SK-N-SH treated with all-trans-retinoic acid at 6 μM for 48 hours (cell line): ENCODE data around the gene NEK11.

Source experiments
- ATAC-seq: fragments of 200-7000 bp; cut with Tn5 transposase; 3 replicates; pipeline ENCODE4 v1.9.1; 2020; ENCODE audit warnings: mild to moderate bottlenecking, moderate library complexity
- ARNTL ChIP-seq: fragments of 450-650 bp; formaldehyde crosslinking; IDR thresholded peaks from 2 replicates; pipeline ENCODE4 v1.5.0; 2020; ENCODE audit warnings: low read depth, mild to moderate bottlenecking, moderate library complexity, borderline replicate concordance
- BACH2 ChIP-seq: fragments of 250-450 bp; sonication (Bioruptor Pico); IDR thresholded peaks from 2 replicates; pipeline ENCODE4 v1.9.0; 2021; ENCODE audit warnings: mild to moderate bottlenecking, borderline replicate concordance
- CREB5 ChIP-seq: fragments of 250-450 bp; sonication (Bioruptor Pico); IDR thresholded peaks from 2 replicates; pipeline ENCODE4 v1.5.1; 2020; ENCODE audit warnings: low read depth, mild to moderate bottlenecking, moderate library complexity
- CSDC2 ChIP-seq: fragments of 250-450 bp; sonication (Bioruptor Pico); IDR thresholded peaks from 2 replicates; pipeline ENCODE4 v1.5.0; 2020; ENCODE audit warnings: mild to moderate bottlenecking, moderate library complexity
- ESRRG ChIP-seq: fragments of 250-450 bp; sonication (Bioruptor Pico); IDR thresholded peaks from 2 replicates; pipeline ENCODE4 v1.6.1; 2021; ENCODE audit warnings: mild to moderate bottlenecking
- GLIS3 ChIP-seq: fragments of 250-450 bp; sonication (Bioruptor Pico); IDR thresholded peaks from 2 replicates; pipeline ENCODE4 v1.5.0; 2020; ENCODE audit warnings: mild to moderate bottlenecking, moderate library complexity
- ISL1 ChIP-seq: fragments of 250-450 bp; sonication (Bioruptor Pico); IDR thresholded peaks from 2 replicates; pipeline ENCODE4 v2.1.2; 2022; ENCODE audit warnings: mild to moderate bottlenecking, moderate library complexity
- OSR1 ChIP-seq: fragments of 250-450 bp; sonication (Bioruptor Pico); IDR thresholded peaks from 2 replicates; pipeline ENCODE4 v1.8.0; 2022; ENCODE audit warnings: moderate library complexity, mild to moderate bottlenecking, inconsistent platforms
- PPARA ChIP-seq: fragments of 250-450 bp; sonication (Bioruptor Pico); IDR thresholded peaks from 2 replicates; pipeline ENCODE4 v1.5.0; 2020; ENCODE audit warnings: mild to moderate bottlenecking, borderline replicate concordance
- RARB ChIP-seq: fragments of 250-450 bp; sonication (Bioruptor Pico); IDR thresholded peaks from 2 replicates; pipeline ENCODE4 v1.8.0; 2021; ENCODE audit warnings: mild to moderate bottlenecking, moderate library complexity
- SNAI2 ChIP-seq: fragments of 250-450 bp; sonication (Bioruptor Pico); IDR thresholded peaks from 2 replicates; pipeline ENCODE4 v1.5.0; 2020; ENCODE audit warnings: mild to moderate bottlenecking, moderate library complexity
- TCF4 ChIP-seq: fragments of 250-450 bp; sonication (Bioruptor Pico); IDR thresholded peaks from 2 replicates; pipeline ENCODE4 v1.8.0; 2021; ENCODE audit warnings: mild to moderate bottlenecking, moderate library complexity, borderline replicate concordance
- TOX ChIP-seq: fragments of 250-450 bp; sonication (Bioruptor Pico); IDR thresholded peaks from 2 replicates; pipeline ENCODE4 v1.8.0; 2021; ENCODE audit warnings: mild to moderate bottlenecking, moderate library complexity, borderline replicate concordance
- ZC3H10 ChIP-seq: fragments of 250-450 bp; sonication (Bioruptor Pico); IDR thresholded peaks from 2 replicates; pipeline ENCODE4 v1.5.1; 2021; ENCODE audit warnings: mild to moderate bottlenecking, moderate library complexity
- ZFP3 ChIP-seq: fragments of 250-450 bp; sonication (Bioruptor Pico); IDR thresholded peaks from 2 replicates; pipeline ENCODE4 v1.5.0; 2020; ENCODE audit warnings: mild to moderate bottlenecking, moderate library complexity
- ZFP30 ChIP-seq: fragments of 450-650 bp; formaldehyde crosslinking; IDR thresholded peaks from 2 replicates; pipeline ENCODE4 v1.5.0; 2022; ENCODE audit warnings: mild to moderate bottlenecking, moderate library complexity
- ZNF70 ChIP-seq: fragments of 450-650 bp; formaldehyde crosslinking; IDR thresholded peaks from 2 replicates; pipeline ENCODE4 v1.5.0; 2020; ENCODE audit warnings: mild to moderate bottlenecking, moderate library complexity
- ZNF8 ChIP-seq: fragments of 450-650 bp; formaldehyde crosslinking; IDR thresholded peaks from 2 replicates; pipeline ENCODE4 v1.5.0; 2020; ENCODE audit warnings: mild to moderate bottlenecking, moderate library complexity
- TF ChIP-seq, protein P1 (sequence below): fragments of 250-450 bp; sonication (Bioruptor Pico); IDR thresholded peaks from 2 replicates; pipeline ENCODE4 v1.5.1; 2021; ENCODE audit warnings: mild to moderate bottlenecking, moderate library complexity
- TF ChIP-seq, protein P2 (sequence below): fragments of 250-450 bp; sonication (Bioruptor Pico); IDR thresholded peaks from 2 replicates; pipeline ENCODE4 v1.5.0; 2020; ENCODE audit warnings: mild to moderate bottlenecking, moderate library complexity
- TF ChIP-seq, protein P3 (sequence below): fragments of 250-450 bp; sonication (Bioruptor Pico); IDR thresholded peaks from 2 replicates; pipeline ENCODE4 v1.8.0; 2021; ENCODE audit warnings: low read depth, mild to moderate bottlenecking, moderate library complexity, borderline replicate concordance
- TF ChIP-seq, protein P4 (sequence below): fragments of 250-450 bp; sonication (Bioruptor Pico); IDR thresholded peaks from 2 replicates; pipeline ENCODE4 v1.8.0; 2020; ENCODE audit warnings: mild to moderate bottlenecking, moderate library complexity, borderline replicate concordance

NEK11 gene

DNA sequence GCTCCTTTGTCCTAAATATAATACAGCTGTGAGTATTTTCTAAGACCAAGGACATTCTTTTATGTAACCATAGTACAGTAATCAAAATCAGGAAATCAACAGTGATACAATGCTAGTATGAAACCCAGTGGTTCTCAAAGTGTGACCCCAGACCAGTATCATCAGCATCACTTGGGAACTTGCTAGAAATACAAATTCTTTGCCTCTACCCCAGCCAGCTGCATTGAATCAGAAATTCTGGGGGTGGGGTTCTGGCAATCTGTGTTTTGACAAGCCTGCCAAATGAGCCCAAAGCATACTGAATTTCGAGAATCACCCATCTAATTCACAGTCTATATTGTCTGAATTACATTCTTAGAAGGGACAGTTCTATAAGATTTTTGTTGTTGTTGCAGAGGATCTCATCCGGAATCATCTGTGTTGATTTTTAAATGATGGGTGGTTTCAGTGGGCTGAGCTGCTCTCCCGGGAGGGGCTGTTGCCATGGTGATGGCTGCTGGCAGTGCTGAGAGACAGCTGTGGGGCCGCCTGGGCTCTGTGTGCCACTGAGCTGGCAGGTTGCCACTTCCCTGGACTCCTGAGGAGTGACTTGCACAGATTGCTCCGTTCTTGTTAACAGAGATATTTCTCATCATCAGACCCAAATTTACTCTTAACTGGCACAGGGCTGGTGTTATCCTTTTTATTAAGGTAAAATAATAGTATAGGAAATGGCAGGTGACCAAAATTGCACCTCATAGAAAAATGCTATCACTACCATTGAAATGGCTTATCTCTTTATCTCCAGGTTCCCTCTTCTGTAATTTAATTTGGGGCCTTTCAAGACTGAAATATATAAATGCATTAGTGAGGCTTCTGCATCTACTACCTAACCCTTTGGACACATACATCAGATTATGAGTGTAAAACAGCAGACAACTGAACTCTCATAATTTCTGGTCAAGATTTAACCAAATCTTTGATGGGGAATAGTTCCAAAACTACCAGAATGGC is 56.5 kb downstream of the NEK11 start:
- TF ChIP-seq, protein P1, sequence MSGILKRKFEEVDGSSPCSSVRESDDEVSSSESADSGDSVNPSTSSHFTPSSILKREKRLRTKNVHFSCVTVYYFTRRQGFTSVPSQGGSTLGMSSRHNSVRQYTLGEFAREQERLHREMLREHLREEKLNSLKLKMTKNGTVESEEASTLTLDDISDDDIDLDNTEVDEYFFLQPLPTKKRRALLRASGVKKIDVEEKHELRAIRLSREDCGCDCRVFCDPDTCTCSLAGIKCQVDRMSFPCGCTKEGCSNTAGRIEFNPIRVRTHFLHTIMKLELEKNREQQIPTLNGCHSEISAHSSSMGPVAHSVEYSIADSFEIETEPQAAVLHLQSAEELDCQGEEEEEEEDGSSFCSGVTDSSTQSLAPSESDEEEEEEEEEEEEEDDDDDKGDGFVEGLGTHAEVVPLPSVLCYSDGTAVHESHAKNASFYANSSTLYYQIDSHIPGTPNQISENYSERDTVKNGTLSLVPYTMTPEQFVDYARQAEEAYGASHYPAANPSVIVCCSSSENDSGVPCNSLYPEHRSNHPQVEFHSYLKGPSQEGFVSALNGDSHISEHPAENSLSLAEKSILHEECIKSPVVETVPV (CRISPR knock-in tag): peak; percentile 68; the same call in 1 of the 2 replicates
- TF ChIP-seq SNAI2: no peak
- peak; percentile 43; the same call in 1 of the 2 replicates for TF ChIP-seq GLIS3
- no peak for TF ChIP-seq ARNTL (CRISPR knock-in tag)
- TF ChIP-seq, protein P2, sequence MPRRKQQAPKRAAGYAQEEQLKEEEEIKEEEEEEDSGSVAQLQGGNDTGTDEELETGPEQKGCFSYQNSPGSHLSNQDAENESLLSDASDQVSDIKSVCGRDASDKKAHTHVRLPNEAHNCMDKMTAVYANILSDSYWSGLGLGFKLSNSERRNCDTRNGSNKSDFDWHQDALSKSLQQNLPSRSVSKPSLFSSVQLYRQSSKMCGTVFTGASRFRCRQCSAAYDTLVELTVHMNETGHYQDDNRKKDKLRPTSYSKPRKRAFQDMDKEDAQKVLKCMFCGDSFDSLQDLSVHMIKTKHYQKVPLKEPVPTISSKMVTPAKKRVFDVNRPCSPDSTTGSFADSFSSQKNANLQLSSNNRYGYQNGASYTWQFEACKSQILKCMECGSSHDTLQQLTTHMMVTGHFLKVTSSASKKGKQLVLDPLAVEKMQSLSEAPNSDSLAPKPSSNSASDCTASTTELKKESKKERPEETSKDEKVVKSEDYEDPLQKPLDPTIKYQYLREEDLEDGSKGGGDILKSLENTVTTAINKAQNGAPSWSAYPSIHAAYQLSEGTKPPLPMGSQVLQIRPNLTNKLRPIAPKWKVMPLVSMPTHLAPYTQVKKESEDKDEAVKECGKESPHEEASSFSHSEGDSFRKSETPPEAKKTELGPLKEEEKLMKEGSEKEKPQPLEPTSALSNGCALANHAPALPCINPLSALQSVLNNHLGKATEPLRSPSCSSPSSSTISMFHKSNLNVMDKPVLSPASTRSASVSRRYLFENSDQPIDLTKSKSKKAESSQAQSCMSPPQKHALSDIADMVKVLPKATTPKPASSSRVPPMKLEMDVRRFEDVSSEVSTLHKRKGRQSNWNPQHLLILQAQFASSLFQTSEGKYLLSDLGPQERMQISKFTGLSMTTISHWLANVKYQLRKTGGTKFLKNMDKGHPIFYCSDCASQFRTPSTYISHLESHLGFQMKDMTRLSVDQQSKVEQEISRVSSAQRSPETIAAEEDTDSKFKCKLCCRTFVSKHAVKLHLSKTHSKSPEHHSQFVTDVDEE (CRISPR knock-in tag): peak; percentile 78; the same call in 1 of the 2 replicates
- no peak for TF ChIP-seq ZNF8 (CRISPR knock-in tag)
- TF ChIP-seq ISL1 (CRISPR knock-in tag): peak; percentile 67
- peak; percentile 77 for TF ChIP-seq ZFP3 (CRISPR knock-in tag)
- TF ChIP-seq, protein P3, sequence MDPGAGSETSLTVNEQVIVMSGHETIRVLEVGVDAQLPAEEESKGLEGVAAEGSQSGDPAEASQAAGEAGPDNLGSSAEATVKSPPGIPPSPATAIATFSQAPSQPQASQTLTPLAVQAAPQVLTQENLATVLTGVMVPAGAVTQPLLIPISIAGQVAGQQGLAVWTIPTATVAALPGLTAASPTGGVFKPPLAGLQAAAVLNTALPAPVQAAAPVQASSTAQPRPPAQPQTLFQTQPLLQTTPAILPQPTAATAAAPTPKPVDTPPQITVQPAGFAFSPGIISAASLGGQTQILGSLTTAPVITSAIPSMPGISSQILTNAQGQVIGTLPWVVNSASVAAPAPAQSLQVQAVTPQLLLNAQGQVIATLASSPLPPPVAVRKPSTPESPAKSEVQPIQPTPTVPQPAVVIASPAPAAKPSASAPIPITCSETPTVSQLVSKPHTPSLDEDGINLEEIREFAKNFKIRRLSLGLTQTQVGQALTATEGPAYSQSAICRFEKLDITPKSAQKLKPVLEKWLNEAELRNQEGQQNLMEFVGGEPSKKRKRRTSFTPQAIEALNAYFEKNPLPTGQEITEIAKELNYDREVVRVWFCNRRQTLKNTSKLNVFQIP (CRISPR knock-in tag): no peak
- no peak for TF ChIP-seq ZFP30
- peak; percentile 93 for TF ChIP-seq TCF4 (CRISPR knock-in tag)
- TF ChIP-seq OSR1 (CRISPR knock-in tag): no peak
- ATAC-seq: peak; percentile 83

DNA sequence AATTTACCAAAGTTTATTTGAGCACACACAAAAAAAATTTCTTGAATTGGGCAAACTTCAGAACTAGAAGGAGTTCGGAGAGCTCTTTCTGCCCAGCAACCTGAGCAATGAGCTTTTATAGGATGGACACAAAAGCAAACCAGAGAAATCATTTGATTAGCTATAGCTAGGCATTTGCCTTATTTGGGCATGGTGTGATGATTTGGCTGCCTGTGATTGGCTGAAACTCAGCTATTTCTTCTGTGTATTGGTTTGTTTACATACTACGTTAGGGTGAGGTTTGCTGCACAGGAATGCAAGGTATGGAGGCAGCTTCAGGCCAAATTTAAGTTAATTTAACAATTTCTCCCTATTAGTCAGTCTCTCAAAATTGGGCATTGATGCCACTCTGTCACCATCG is 65.1 kb downstream of the NEK11 start:
- no peak for TF ChIP-seq RARB (CRISPR knock-in tag)
- no peak for TF ChIP-seq OSR1 (CRISPR knock-in tag)
- TF ChIP-seq PPARA (CRISPR knock-in tag): no peak
- TF ChIP-seq CREB5: no peak
- no peak for TF ChIP-seq ZNF8 (CRISPR knock-in tag)
- no peak for TF ChIP-seq CSDC2 (CRISPR knock-in tag)
- no peak for TF ChIP-seq SNAI2
- TF ChIP-seq ARNTL (CRISPR knock-in tag): no peak
- no peak for TF ChIP-seq GLIS3
- no peak for TF ChIP-seq ISL1 (CRISPR knock-in tag)
- TF ChIP-seq, protein P3 (CRISPR knock-in tag): no peak
- TF ChIP-seq BACH2 (CRISPR knock-in tag): no peak
- TF ChIP-seq TOX (CRISPR knock-in tag): no peak
- TF ChIP-seq, protein P4, sequence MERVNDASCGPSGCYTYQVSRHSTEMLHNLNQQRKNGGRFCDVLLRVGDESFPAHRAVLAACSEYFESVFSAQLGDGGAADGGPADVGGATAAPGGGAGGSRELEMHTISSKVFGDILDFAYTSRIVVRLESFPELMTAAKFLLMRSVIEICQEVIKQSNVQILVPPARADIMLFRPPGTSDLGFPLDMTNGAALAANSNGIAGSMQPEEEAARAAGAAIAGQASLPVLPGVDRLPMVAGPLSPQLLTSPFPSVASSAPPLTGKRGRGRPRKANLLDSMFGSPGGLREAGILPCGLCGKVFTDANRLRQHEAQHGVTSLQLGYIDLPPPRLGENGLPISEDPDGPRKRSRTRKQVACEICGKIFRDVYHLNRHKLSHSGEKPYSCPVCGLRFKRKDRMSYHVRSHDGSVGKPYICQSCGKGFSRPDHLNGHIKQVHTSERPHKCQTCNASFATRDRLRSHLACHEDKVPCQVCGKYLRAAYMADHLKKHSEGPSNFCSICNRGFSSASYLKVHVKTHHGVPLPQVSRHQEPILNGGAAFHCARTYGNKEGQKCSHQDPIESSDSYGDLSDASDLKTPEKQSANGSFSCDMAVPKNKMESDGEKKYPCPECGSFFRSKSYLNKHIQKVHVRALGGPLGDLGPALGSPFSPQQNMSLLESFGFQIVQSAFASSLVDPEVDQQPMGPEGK (CRISPR knock-in tag): no peak
- no peak for TF ChIP-seq ESRRG
- no peak for TF ChIP-seq ZC3H10 (CRISPR knock-in tag)
- TF ChIP-seq, protein P2 (CRISPR knock-in tag): no peak
- no peak for TF ChIP-seq ZFP30
- TF ChIP-seq, protein P1 (CRISPR knock-in tag): no peak
- TF ChIP-seq ZNF70 (CRISPR knock-in tag): no peak
- TF ChIP-seq, all 23 proteins: peak for 0
- ATAC-seq: no peak; the same call in 1 of the 3 replicates
